ENCODE measurements around the gene KRT17. TPM values are rescaled to one million over a fixed set of nuclear protein-coding genes. Genes with fewer than 3 reads are reported as not detected.

KRT17 gene
- total and polyA plus RNA-seq, 9 of the 15 experiments (the other 6 are each of a cell fraction or from before 2014, with no cell fraction given): 0.23 to 0.25 TPM; not detected in 7

DNA sequence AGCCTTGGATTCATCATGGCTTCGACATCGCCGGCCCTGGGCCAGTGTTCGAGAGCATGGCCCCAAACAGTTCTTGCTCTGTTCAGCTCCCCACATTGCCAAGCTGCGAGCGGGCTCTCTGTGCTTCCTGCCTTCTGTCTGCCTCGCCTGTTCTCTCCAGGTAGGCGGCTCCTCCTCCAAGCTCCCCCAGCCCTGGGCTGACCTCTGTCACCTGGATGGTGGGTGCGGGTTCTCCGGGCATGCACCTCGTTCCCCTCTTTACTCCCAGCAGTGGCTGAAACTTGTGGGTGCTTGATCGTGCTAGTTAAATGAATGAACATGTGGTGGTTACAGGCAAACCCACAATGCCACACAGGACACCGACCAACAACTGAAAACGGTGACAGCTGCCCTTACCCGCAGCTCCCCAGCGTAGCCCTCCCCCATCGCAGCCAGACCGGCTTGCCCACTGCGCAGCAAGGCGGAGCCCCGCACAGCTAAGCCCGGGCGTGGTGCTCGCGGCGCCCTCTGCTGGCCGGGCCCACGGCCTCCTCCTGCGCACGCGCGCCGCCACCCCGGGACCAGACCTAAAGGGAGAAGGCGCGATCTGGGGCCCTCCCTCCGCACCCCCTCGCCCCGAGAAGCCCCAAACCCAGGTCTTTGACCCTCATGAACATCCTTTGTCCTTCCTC, 41.3 kb upstream of the KRT17 start (continued):
- TF ChIP-seq, protein P1, sequence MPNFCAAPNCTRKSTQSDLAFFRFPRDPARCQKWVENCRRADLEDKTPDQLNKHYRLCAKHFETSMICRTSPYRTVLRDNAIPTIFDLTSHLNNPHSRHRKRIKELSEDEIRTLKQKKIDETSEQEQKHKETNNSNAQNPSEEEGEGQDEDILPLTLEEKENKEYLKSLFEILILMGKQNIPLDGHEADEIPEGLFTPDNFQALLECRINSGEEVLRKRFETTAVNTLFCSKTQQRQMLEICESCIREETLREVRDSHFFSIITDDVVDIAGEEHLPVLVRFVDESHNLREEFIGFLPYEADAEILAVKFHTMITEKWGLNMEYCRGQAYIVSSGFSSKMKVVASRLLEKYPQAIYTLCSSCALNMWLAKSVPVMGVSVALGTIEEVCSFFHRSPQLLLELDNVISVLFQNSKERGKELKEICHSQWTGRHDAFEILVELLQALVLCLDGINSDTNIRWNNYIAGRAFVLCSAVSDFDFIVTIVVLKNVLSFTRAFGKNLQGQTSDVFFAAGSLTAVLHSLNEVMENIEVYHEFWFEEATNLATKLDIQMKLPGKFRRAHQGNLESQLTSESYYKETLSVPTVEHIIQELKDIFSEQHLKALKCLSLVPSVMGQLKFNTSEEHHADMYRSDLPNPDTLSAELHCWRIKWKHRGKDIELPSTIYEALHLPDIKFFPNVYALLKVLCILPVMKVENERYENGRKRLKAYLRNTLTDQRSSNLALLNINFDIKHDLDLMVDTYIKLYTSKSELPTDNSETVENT (CRISPR knock-in tag; IDR thresholded peaks at IDR 0.05): peak; percentile 47
- TF ChIP-seq TGIF2 (CRISPR knock-in tag; IDR thresholded peaks at IDR 0.05) (no peak), NFATC3 (IDR thresholded peaks at IDR 0.05) (no peak), ETV1 (tag; conservative IDR thresholded peaks at IDR 0.05; ENCODE audit: low read depth) (no peak), HDAC6 (IDR thresholded peaks at IDR 0.05; ENCODE audit: low read depth, low read length) (no peak), TSC22D4 (tag; IDR thresholded peaks at IDR 0.05) (no peak), RBBP5 (IDR thresholded peaks at IDR 0.05; ENCODE audit: borderline replicate concordance, insufficient read depth, low read length, poor library complexity, severe bottlenecking) (no peak), OTX1 (CRISPR knock-in tag; IDR thresholded peaks at IDR 0.05) (no peak), ZNF143 (CRISPR knock-in tag; IDR thresholded peaks at IDR 0.05) (no peak), ZZZ3 (IDR thresholded peaks at IDR 0.05) (no peak), HMG20A (CRISPR knock-in tag; conservative IDR thresholded peaks at IDR 0.05) (no peak), POLR2A (conservative IDR thresholded peaks at IDR 0.05) (peak; percentile 72), TAF15 (IDR thresholded peaks at IDR 0.05; ENCODE audit: low read depth, low read length) (no peak)
- TF ChIP-seq, protein P2, sequence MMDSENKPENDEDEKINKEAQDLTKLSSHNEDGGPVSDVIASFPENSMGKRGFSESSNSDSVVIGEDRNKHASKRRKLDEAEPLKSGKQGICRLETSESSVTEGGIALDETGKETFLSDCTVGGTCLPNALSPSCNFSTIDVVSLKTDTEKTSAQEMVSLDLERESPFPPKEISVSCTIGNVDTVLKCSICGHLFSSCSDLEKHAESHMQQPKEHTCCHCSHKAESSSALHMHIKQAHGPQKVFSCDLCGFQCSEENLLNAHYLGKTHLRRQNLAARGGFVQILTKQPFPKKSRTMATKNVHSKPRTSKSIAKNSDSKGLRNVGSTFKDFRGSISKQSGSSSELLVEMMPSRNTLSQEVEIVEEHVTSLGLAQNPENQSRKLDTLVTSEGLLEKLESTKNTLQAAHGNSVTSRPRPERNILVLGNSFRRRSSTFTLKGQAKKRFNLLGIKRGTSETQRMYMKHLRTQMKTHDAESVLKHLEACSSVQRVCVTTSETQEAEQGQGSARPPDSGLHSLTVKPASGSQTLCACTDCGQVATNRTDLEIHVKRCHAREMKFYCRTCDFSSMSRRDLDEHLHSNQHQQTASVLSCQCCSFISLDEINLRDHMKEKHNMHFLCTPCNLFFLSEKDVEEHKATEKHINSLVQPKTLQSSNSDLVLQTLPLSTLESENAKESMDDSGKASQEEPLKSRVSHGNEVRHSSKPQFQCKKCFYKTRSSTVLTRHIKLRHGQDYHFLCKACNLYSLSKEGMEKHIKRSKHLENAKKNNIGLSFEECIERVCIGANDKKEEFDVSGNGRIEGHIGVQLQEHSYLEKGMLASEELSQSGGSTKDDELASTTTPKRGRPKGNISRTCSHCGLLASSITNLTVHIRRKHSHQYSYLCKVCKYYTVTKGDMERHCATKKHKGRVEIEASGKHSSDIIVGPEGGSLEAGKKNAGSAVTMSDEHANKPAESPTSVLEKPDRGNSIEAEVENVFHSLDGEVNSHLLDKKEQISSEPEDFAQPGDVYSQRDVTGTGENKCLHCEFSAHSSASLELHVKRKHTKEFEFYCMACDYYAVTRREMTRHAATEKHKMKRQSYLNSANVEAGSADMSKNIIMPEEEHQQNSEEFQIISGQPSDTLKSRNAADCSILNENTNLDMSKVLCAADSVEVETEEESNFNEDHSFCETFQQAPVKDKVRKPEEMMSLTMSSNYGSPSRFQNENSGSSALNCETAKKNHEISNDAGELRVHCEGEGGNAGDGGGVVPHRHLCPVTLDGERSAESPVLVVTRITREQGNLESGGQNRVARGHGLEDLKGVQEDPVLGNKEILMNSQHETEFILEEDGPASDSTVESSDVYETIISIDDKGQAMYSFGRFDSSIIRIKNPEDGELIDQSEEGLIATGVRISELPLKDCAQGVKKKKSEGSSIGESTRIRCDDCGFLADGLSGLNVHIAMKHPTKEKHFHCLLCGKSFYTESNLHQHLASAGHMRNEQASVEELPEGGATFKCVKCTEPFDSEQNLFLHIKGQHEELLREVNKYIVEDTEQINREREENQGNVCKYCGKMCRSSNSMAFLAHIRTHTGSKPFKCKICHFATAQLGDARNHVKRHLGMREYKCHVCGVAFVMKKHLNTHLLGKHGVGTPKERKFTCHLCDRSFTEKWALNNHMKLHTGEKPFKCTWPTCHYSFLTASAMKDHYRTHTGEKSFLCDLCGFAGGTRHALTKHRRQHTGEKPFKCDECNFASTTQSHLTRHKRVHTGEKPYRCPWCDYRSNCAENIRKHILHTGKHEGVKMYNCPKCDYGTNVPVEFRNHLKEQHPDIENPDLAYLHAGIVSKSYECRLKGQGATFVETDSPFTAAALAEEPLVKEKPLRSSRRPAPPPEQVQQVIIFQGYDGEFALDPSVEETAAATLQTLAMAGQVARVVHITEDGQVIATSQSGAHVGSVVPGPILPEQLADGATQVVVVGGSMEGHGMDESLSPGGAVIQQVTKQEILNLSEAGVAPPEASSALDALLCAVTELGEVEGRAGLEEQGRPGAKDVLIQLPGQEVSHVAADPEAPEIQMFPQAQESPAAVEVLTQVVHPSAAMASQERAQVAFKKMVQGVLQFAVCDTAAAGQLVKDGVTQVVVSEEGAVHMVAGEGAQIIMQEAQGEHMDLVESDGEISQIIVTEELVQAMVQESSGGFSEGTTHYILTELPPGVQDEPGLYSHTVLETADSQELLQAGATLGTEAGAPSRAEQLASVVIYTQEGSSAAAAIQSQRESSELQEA (IDR thresholded peaks at IDR 0.05; ENCODE audit: low read depth): no peak
- TF ChIP-seq, protein P3, sequence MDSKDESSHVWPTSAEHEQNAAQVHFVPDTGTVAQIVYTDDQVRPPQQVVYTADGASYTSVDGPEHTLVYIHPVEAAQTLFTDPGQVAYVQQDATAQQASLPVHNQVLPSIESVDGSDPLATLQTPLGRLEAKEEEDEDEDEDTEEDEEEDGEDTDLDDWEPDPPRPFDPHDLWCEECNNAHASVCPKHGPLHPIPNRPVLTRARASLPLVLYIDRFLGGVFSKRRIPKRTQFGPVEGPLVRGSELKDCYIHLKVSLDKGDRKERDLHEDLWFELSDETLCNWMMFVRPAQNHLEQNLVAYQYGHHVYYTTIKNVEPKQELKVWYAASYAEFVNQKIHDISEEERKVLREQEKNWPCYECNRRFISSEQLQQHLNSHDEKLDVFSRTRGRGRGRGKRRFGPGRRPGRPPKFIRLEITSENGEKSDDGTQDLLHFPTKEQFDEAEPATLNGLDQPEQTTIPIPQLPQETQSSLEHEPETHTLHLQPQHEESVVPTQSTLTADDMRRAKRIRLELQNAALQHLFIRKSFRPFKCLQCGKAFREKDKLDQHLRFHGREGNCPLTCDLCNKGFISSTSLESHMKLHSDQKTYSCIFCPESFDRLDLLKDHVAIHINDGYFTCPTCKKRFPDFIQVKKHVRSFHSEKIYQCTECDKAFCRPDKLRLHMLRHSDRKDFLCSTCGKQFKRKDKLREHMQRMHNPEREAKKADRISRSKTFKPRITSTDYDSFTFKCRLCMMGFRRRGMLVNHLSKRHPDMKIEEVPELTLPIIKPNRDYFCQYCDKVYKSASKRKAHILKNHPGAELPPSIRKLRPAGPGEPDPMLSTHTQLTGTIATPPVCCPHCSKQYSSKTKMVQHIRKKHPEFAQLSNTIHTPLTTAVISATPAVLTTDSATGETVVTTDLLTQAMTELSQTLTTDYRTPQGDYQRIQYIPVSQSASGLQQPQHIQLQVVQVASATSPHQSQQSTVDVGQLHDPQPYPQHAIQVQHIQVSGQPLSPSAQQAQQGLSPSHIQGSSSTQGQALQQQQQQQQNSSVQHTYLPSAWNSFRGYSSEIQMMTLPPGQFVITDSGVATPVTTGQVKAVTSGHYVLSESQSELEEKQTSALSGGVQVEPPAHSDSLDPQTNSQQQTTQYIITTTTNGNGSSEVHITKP (IDR thresholded peaks at IDR 0.05; ENCODE audit: partially characterized antibody): peak; percentile 8
